ENCODE results near the gene MAPK8IP2.

DNA sequence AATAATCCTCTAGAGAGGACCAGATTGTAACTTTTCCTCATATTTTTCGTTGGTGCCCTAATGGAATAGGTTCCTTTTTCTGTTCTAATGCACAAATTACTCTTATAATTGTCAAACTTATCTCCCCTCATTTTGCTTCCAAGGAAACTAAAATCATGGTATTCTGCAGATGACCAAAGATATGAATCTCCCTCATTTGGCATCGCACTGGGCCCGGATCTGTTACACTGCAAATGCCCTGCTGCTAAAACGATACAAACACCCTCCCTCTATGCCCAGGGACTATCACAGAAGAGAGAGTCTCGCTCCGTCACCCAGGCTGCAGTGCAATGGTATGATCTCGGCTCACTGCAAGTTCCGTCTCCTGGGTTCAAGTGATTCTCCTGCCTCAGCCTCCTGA is 47.3 kb upstream of the MAPK8IP2 start:
- TF ChIP-seq, protein P1, sequence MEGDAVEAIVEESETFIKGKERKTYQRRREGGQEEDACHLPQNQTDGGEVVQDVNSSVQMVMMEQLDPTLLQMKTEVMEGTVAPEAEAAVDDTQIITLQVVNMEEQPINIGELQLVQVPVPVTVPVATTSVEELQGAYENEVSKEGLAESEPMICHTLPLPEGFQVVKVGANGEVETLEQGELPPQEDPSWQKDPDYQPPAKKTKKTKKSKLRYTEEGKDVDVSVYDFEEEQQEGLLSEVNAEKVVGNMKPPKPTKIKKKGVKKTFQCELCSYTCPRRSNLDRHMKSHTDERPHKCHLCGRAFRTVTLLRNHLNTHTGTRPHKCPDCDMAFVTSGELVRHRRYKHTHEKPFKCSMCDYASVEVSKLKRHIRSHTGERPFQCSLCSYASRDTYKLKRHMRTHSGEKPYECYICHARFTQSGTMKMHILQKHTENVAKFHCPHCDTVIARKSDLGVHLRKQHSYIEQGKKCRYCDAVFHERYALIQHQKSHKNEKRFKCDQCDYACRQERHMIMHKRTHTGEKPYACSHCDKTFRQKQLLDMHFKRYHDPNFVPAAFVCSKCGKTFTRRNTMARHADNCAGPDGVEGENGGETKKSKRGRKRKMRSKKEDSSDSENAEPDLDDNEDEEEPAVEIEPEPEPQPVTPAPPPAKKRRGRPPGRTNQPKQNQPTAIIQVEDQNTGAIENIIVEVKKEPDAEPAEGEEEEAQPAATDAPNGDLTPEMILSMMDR (conservative IDR thresholded peaks at IDR 0.05; ENCODE audit: low read depth, low read length) = no peak
- no peak for TF ChIP-seq EZH2 (IDR thresholded peaks at IDR 0.05; ENCODE audit: borderline replicate concordance, low read depth, low read length, poor library complexity, severe bottlenecking)
